H1 (cell line): ENCODE results near the gene MAGI2.

Experiments
- CEBPB ChIP-seq: IDR thresholded peaks from 2 replicates; pipeline ENCODE4 v1.6.1; 2012; ENCODE audit warnings: low read depth, low read length
- CHD2 ChIP-seq: IDR thresholded peaks from 2 replicates; pipeline ENCODE4 v1.6.1; 2012; ENCODE audit warnings: low read length, improper control_type of control experiment
- E2F6 ChIP-seq: IDR thresholded peaks from 2 replicates; pipeline ENCODE4 v1.6.1; 2012; ENCODE audit warnings: inconsistent platforms
- EP300 ChIP-seq, 2 experiments: IDR thresholded peaks; 1 replicate in 1 of 2; 2 replicates in 1 of 2; pipeline ENCODE4 v1.6.1; 2011 to 2012; ENCODE audit warnings: low read depth in 2 of 2, low read length in 2 of 2, mild to moderate bottlenecking in 2 of 2, borderline replicate concordance in 1 of 2, inconsistent platforms in 1 of 2, moderate library complexity in 1 of 2
- EZH2 ChIP-seq: fragments of 200-600 bp; sonication (generic); IDR thresholded peaks from 2 replicates; pipeline ENCODE4 v1.7.1; 2012; ENCODE audit warnings: low read depth, mild to moderate bottlenecking, moderate library complexity, low read length, inconsistent platforms; ENCODE audit not compliant: severe bottlenecking
- JUND ChIP-seq: IDR thresholded peaks from 2 replicates; pipeline ENCODE4 v1.6.1; 2011; ENCODE audit warnings: mild to moderate bottlenecking, improper control_type of control experiment, low read length
- MAX ChIP-seq: IDR thresholded peaks from 2 replicates; pipeline ENCODE4 v1.6.1; 2012; ENCODE audit warnings: inconsistent platforms
- NRF1 ChIP-seq: IDR thresholded peaks from 2 replicates; pipeline ENCODE4 v1.6.1; 2011; ENCODE audit warnings: mild to moderate bottlenecking, low read depth, low read length, improper control_type of control experiment
- POLR2A ChIP-seq, 2 experiments: IDR thresholded peaks; 1 replicate in 1 of 2; 2 replicates in 1 of 2; pipeline ENCODE4 v1.6.1; 2011; ENCODE audit warnings: low read depth in 2 of 2, low read length in 2 of 2, mild to moderate bottlenecking in 2 of 2; ENCODE audit errors: control extremely low read depth in 1 of 2
- POLR2AphosphoS5 ChIP-seq: IDR thresholded peaks from 2 replicates; pipeline ENCODE4 v1.6.1; 2011; ENCODE audit warnings: low read depth, low read length
- RFX5 ChIP-seq: IDR thresholded peaks from 2 replicates; pipeline ENCODE4 v1.6.1; 2011; ENCODE audit warnings: low read depth, low read length, improper control_type of control experiment, borderline replicate concordance
- SP1 ChIP-seq: IDR thresholded peaks from 2 replicates; pipeline ENCODE4 v1.6.1; 2011; ENCODE audit warnings: low read depth, low read length
- TEAD4 ChIP-seq: IDR thresholded peaks from 2 replicates; pipeline ENCODE4 v1.6.1; 2012; ENCODE audit warnings: low read depth, low read length, inconsistent platforms, mixed read lengths
- TF ChIP-seq, protein P1 (sequence below), 3 experiments: IDR thresholded peaks; 1 replicate in 2 of 3; 2 replicates in 1 of 3; pipeline versions ENCODE4 v1.5.1 to v1.6.1; 2011; ENCODE audit warnings: low read length in 3 of 3, mild to moderate bottlenecking in 3 of 3, inconsistent platforms in 2 of 3, low read depth in 1 of 3, moderate library complexity in 1 of 3; ENCODE audit not compliant: insufficient read depth in 1 of 3; ENCODE audit errors: control extremely low read depth in 1 of 3

DNA sequence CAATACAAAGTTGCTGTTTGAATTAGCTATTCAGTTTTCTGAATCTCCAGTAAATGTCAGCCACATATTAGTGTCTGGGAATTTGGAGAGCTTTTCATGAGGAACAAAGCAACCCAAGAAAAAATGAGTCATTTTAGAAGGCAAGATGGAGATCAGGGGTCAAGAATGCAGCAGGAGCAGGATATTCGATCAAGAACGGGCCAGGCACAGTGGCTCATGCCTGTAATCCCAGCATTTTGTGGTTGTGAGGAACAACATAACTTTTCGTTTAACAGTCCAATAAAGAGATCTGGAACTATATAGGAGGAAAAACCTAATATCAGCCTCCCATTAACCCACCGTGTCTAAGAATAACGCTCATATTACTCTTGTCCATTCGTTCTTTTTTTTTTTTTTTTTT lies 600.5 kb downstream of the MAGI2 start:
- no peak for TF ChIP-seq POLR2AphosphoS5
- no peak for TF ChIP-seq E2F6
- TF ChIP-seq, protein P1, sequence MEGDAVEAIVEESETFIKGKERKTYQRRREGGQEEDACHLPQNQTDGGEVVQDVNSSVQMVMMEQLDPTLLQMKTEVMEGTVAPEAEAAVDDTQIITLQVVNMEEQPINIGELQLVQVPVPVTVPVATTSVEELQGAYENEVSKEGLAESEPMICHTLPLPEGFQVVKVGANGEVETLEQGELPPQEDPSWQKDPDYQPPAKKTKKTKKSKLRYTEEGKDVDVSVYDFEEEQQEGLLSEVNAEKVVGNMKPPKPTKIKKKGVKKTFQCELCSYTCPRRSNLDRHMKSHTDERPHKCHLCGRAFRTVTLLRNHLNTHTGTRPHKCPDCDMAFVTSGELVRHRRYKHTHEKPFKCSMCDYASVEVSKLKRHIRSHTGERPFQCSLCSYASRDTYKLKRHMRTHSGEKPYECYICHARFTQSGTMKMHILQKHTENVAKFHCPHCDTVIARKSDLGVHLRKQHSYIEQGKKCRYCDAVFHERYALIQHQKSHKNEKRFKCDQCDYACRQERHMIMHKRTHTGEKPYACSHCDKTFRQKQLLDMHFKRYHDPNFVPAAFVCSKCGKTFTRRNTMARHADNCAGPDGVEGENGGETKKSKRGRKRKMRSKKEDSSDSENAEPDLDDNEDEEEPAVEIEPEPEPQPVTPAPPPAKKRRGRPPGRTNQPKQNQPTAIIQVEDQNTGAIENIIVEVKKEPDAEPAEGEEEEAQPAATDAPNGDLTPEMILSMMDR (IDR thresholded peaks at IDR 0.05; ENCODE audit: control extremely low read depth in 1 of 3, insufficient read depth in 1 of 3, low read depth in 1 of 3, low read length in 3 of 3), result no peak
- TF ChIP-seq NRF1, result no peak
- no peak for TF ChIP-seq POLR2A (IDR thresholded peaks at IDR 0.05; ENCODE audit: control extremely low read depth in 1 of 2, low read depth in 2 of 2, low read length in 2 of 2)
- TF ChIP-seq CEBPB, result no peak
- TF ChIP-seq RFX5, result no peak
- no peak for TF ChIP-seq EZH2
- TF ChIP-seq MAX, result no peak
- TF ChIP-seq CHD2, result no peak
- no peak for TF ChIP-seq SP1
- TF ChIP-seq TEAD4, result no peak
- no peak for TF ChIP-seq JUND
- TF ChIP-seq EP300 (IDR thresholded peaks at IDR 0.05; ENCODE audit: borderline replicate concordance in 1 of 2, low read depth in 2 of 2, low read length in 2 of 2), result no peak
